GM12878 (cell line): ENCODE results near the gene ABCC3. TPM values are rescaled to one million over a fixed set of nuclear protein-coding genes. Genes with fewer than 3 reads are reported as not detected.

Experiments used
- ATAC-seq: fragments of 200-7000 bp; cut with Tn5 transposase; 3 replicates; pipeline ENCODE4 v1.9.1; 2020; ENCODE audit warnings: mild to moderate bottlenecking, moderate library complexity
- BruUV-seq: library from RNA; stranded (reverse); fragments of 400-500 nt; replicated peaks from 2 replicates; lab custom pipeline; 2021; lab: Mats Ljungman, UMichigan
- CTCF ChIA-PET: fragments of 300-600 bp; sonication (Branson Sonifier 250); formaldehyde crosslinking; extraction: SDS; loops from one replicate; lab custom pipeline; 2021; ENCODE audit warnings: inconsistent platforms; lab: Yijun Ruan, JAX
- POLR2A ChIA-PET: fragments of 350-600 bp; formaldehyde crosslinking; extraction: SDS; loops from one replicate; lab custom pipeline; 2021; ENCODE audit warnings: inconsistent platforms; lab: Charles Lee
- RAD21 ChIA-PET: fragments of 300-600 bp; sonication (Branson Sonifier 250); formaldehyde crosslinking; loops from one replicate; lab custom pipeline; 2023; ENCODE audit warnings: antibody characterized with exemption; ENCODE audit not compliant: unreplicated experiment; lab: Charles Lee
- SMC1A ChIA-PET: fragments of 300-600 bp; sonication (Branson Sonifier 250); formaldehyde crosslinking; loops from one replicate; lab custom pipeline; 2023; ENCODE audit not compliant: unreplicated experiment, uncharacterized antibody; lab: Charles Lee
- DNase-seq: peaks from one replicate; pipeline ENCODE4 v3.0.0-alpha.2; 2011; ENCODE audit warnings: low read depth, low spot score
- FAIRE-seq: peaks from 3 replicates; lab custom pipeline; 2011; peaks lifted over from hg19 to GRCh38; lab: Jason Lieb, UNC
- H2AFZ ChIP-seq: 2 replicates; pipeline ENCODE4 v1.6.0; 2011; ENCODE audit warnings: low read depth, low read length, control low read depth; ENCODE audit not compliant: control insufficient read depth
- H3K27ac ChIP-seq: 2 replicates; pipeline ENCODE4 v1.5.1; 2011; ENCODE audit warnings: control low read depth; ENCODE audit not compliant: control insufficient read depth, insufficient read depth
- H3K27me3 ChIP-seq, 2 experiments: replicated peaks in 1 of 2; 2 replicates each; pipeline versions ENCODE4 v1.6.0 to v1.6.1; 2011; ENCODE audit warnings: low read length in 1 of 2; ENCODE audit not compliant: control insufficient read depth in 2 of 2, insufficient read depth in 2 of 2
- H3K36me3 ChIP-seq, 2 experiments: 2 replicates each; pipeline ENCODE4 v1.5.1; 2011; ENCODE audit warnings: low read length in 1 of 2; ENCODE audit not compliant: control insufficient read depth in 2 of 2, insufficient read depth in 2 of 2
- H3K4me1 ChIP-seq: 2 replicates; pipeline ENCODE4 v1.6.1; 2011; ENCODE audit warnings: mild to moderate bottlenecking, low read length, moderate library complexity, mixed read lengths; ENCODE audit not compliant: control insufficient read depth, insufficient read depth
- H3K4me2 ChIP-seq: 2 replicates; pipeline ENCODE4 v1.6.0; 2011; ENCODE audit warnings: control low read depth; ENCODE audit not compliant: control insufficient read depth, insufficient read depth
- H3K4me3 ChIP-seq: fragments of 200-600 bp; sonication (generic); 2 replicates; pipeline ENCODE4 v1.5.1; 2016
- H3K79me2 ChIP-seq: 2 replicates; pipeline ENCODE4 v1.6.0; 2011; ENCODE audit warnings: low read length; ENCODE audit not compliant: control insufficient read depth, insufficient read depth
- H3K9ac ChIP-seq: 2 replicates; pipeline ENCODE4 v1.8.0; 2011; ENCODE audit warnings: low read length, control low read depth, mixed read lengths; ENCODE audit not compliant: control insufficient read depth, insufficient read depth
- H3K9me3 ChIP-seq: replicated peaks from 3 replicates; pipeline ENCODE4 v1.5.1; 2011; ENCODE audit warnings: mild to moderate bottlenecking, low read length; ENCODE audit not compliant: control insufficient read depth, insufficient read depth
- H4K20me1 ChIP-seq: 2 replicates; pipeline ENCODE4 v1.6.0; 2011; ENCODE audit not compliant: control insufficient read depth, insufficient read depth
- CEBPB ChIP-seq, 2 experiments: fragments of 150-350 bp in 1 of 2; IDR thresholded peaks; 2 replicates each; pipeline ENCODE4 v1.6.1; 2012 to 2014; ENCODE audit warnings: low read depth in 2 of 2, low read length in 2 of 2, borderline replicate concordance in 1 of 2, inconsistent platforms in 1 of 2
- JUND ChIP-seq: IDR thresholded peaks from 2 replicates; pipeline ENCODE4 v1.6.1; 2012; ENCODE audit warnings: low read depth, mild to moderate bottlenecking, low read length, improper control_type of control experiment, moderate library complexity
- SIX5 ChIP-seq: IDR thresholded peaks from 2 replicates; pipeline ENCODE4 v1.6.1; 2011; ENCODE audit warnings: mild to moderate bottlenecking, low read depth, low read length, moderate library complexity; ENCODE audit not compliant: severe bottlenecking
- SREBF1 ChIP-seq: IDR thresholded peaks from 2 replicates; pipeline ENCODE4 v1.6.1; 2012; ENCODE audit warnings: mild to moderate bottlenecking, low read length
- SUZ12 ChIP-seq: fragments of 200-600 bp; sonication (generic); IDR thresholded peaks from one replicate; pipeline ENCODE4 v1.6.1; 2018; ENCODE audit warnings: antibody characterized with exemption, mild to moderate bottlenecking; ENCODE audit not compliant: unreplicated experiment
- ZNF592 ChIP-seq: fragments of 450-650 bp; IDR thresholded peaks from 2 replicates; pipeline ENCODE4 v1.6.1; 2017; ENCODE audit warnings: mild to moderate bottlenecking, moderate library complexity
- WGBS: methylation state at CpG from one replicate; pipeline ENCODE4 v1.1.6; 2016; ENCODE audit warnings: low lambda C conversion rate; ENCODE audit not compliant: insufficient replicate concordance, insufficient coverage; ENCODE audit errors: missing lambda C conversion rate; 5-methylcytosine and 5-hydroxymethylcytosine counted together
- in situ Hi-C: fragments of 300-500 bp; cut with MboI; formaldehyde crosslinking; loops from 9 replicates; pipeline ENCODE4 v1.14.3; 2018; ENCODE audit warnings: mixed read lengths
- intact Hi-C: fragments of 100-400 bp; cut with micrococcal nuclease; formaldehyde crosslinking; loops from one replicate; pipeline ENCODE4 v1.14.2; 2022; ENCODE audit not compliant: unreplicated experiment
- polyA plus RNA-seq, 11 experiments: library from polyadenylated mRNA; depleted of rRNA in 4 of 11; unstranded in 6 of 11; stranded (reverse) in 5 of 11; fragments of >200 nt; fragmentation: Nextera tagmentation in 4 of 11; fragmentation: Illumina TruSeq in 1 of 11; extraction: Ambion mirVana in 4 of 11; extraction: Trizol in 1 of 11; gene quantifications; 1 replicate in 1 of 11; 2 replicates in 10 of 11; pipeline versions ENCODE4 v1.2.1 to v1.2.3, GENCODE V29; 2011 to 2016; ENCODE audit warnings: inconsistent platforms in 2 of 11, missing spikeins in 2 of 11, low read depth in 1 of 11
- total RNA-seq, 4 experiments: library from RNA; depleted of rRNA in 3 of 4; stranded (reverse); fragments of >200 nt in 3 of 4; fragmentation: Illumina TruSeq in 1 of 4; extraction: Trizol in 1 of 4; gene quantifications; 2 replicates each; pipeline versions ENCODE4 v1.2.1 to v1.2.3, GENCODE V29; 2013 to 2021

The ABCC3 gene
- total and polyA plus RNA-seq, 10 of the 15 experiments (the other 5 are each of a cell fraction or from before 2014, with no cell fraction given): 0.21 to 2.3 (median 0.71) TPM; not detected in 6

- TF ChIP-seq SUZ12 (no peak), ZNF592 (no peak), JUND (no peak), CEBPB (IDR thresholded peaks at IDR 0.05; ENCODE audit: borderline replicate concordance in 1 of 2, low read depth in 2 of 2, low read length in 2 of 2) (no peak), SIX5 (no peak), SREBF1 (no peak)
- no peak for FAIRE-seq
- no peak overlapping the region for H3K9ac ChIP-seq
- no peak overlapping the region for H3K27ac ChIP-seq
- in situ Hi-C loops (no loop called here), intact Hi-C loops (no loop called here)
- H3K79me2 ChIP-seq: no peaks in the 10 kb centered on the region
- SMC1A ChIA-PET: no interaction called here
- DNase-seq: no peak
- RAD21 ChIA-PET: no interaction called here
- BruUV-seq: no TSS peak
- H3K4me3 ChIP-seq: no peak overlapping the region
- no peak for ATAC-seq
- POLR2A ChIA-PET: no interaction called here
- H3K9me3 ChIP-seq: no peaks in the 10 kb centered on the region
- no peaks in the 10 kb centered on the region; a peak in 1 of 4 replicates for H3K27me3 ChIP-seq
- no peaks in the 10 kb centered on the region for H4K20me1 ChIP-seq
- CTCF ChIA-PET: interaction anchor here (1.1 to 2.1 kb wide), 2 partner anchors 16 to 49 kb away, joined by 4 to 5 read pairs; no protein-coding TSS in a partner anchor
- H3K4me2 ChIP-seq: no peak overlapping the region
- 47% methylated on average over 11 of the region's 11 CpGs for WGBS
- H2AFZ ChIP-seq: no peak overlapping the region
- no peaks in the 10 kb centered on the region for H3K4me1 ChIP-seq
- no peaks in the 10 kb centered on the region for H3K36me3 ChIP-seq
Measured at GRCh38 chr17:50679008-50679544, 44.4 kb downstream of the ABCC3 start.
